Measurements from ENCODE around the gene SUSD5. TPM values are rescaled to one million over a fixed set of nuclear protein-coding genes. Genes with fewer than 3 reads are reported as not detected.
A peak's percentile ranks its signal among the peaks of the same experiment; 100 is the strongest.

The SUSD5 gene
- total and polyA plus RNA-seq, 2 experiments from 2014 or later = 2.3 to 2.4 TPM

- TF ChIP-seq, protein P1, sequence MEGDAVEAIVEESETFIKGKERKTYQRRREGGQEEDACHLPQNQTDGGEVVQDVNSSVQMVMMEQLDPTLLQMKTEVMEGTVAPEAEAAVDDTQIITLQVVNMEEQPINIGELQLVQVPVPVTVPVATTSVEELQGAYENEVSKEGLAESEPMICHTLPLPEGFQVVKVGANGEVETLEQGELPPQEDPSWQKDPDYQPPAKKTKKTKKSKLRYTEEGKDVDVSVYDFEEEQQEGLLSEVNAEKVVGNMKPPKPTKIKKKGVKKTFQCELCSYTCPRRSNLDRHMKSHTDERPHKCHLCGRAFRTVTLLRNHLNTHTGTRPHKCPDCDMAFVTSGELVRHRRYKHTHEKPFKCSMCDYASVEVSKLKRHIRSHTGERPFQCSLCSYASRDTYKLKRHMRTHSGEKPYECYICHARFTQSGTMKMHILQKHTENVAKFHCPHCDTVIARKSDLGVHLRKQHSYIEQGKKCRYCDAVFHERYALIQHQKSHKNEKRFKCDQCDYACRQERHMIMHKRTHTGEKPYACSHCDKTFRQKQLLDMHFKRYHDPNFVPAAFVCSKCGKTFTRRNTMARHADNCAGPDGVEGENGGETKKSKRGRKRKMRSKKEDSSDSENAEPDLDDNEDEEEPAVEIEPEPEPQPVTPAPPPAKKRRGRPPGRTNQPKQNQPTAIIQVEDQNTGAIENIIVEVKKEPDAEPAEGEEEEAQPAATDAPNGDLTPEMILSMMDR (IDR thresholded peaks at IDR 0.05; ENCODE audit: poor library complexity) = no peak
- TF ChIP-seq EZH2phosphoT487 (IDR thresholded peaks at IDR 0.05; ENCODE audit: low read depth, severe bottlenecking, unreplicated experiment) (no peak), EZH2 (IDR thresholded peaks at IDR 0.05; ENCODE audit: borderline replicate concordance) (no peak)
- Histone ChIP-seq H2AFZ (no peak overlapping the region), H3K9me3 (ENCODE audit: low read depth) (no peaks in the 10 kb centered on the region), H3K4me1 (ENCODE audit: insufficient read depth) (peaks cover 5% of the 10 kb centered on the region), H3K27ac (no peak overlapping the region), H3K36me3 (replicated peaks; ENCODE audit: insufficient read depth, low read depth) (no peaks in the 10 kb centered on the region), H3K4me3 (no peak overlapping the region), H3K79me2 (no peaks in the 10 kb centered on the region), H4K20me1 (ENCODE audit: insufficient read depth, poor library complexity, severe bottlenecking) (no peaks in the 10 kb centered on the region), H3K4me2 (no peak overlapping the region), H3K27me3 (peaks cover 45% of the 10 kb centered on the region), H3K9me2 (replicated peaks; ENCODE audit: insufficient read depth) (no peaks in the 10 kb centered on the region)
- no peak for DNase-seq (ENCODE audit: low spot score)
- WGBS (ENCODE audit: low lambda C conversion rate, missing lambda C conversion rate) = 87% methylated on average over 3 of the region's 3 CpGs
Measured at GRCh38 chr3:33221241-33221640, 2.6 kb upstream of the SUSD5 start.

GRCh38 chr3:33219175-33219487 is 521 bp upstream of the SUSD5 start:
- DNase-seq (ENCODE audit: low spot score) = no peak
- no peak overlapping the region for H3K27ac ChIP-seq
- no peaks in the 10 kb centered on the region for H3K9me3 ChIP-seq (ENCODE audit: low read depth)
- H3K36me3 ChIP-seq (replicated peaks; ENCODE audit: insufficient read depth, low read depth) = no peaks in the 10 kb centered on the region
- H3K9me2 ChIP-seq (replicated peaks; ENCODE audit: insufficient read depth) = no peaks in the 10 kb centered on the region
- 11% methylated on average over 15 of the region's 15 CpGs for WGBS (ENCODE audit: low lambda C conversion rate, missing lambda C conversion rate)
- TF ChIP-seq EZH2phosphoT487 (IDR thresholded peaks at IDR 0.05; ENCODE audit: low read depth, severe bottlenecking, unreplicated experiment) (no peak), EZH2 (IDR thresholded peaks at IDR 0.05; ENCODE audit: borderline replicate concordance) (no peak)
- TF ChIP-seq, protein P1 (IDR thresholded peaks at IDR 0.05; ENCODE audit: poor library complexity) = no peak
- peaks cover 57% of the 10 kb centered on the region for H3K27me3 ChIP-seq
- H3K4me3 ChIP-seq = peak overlapping the region; percentile 42
- H4K20me1 ChIP-seq (ENCODE audit: insufficient read depth, poor library complexity, severe bottlenecking) = no peaks in the 10 kb centered on the region
- H3K4me1 ChIP-seq (ENCODE audit: insufficient read depth) = peaks cover 5% of the 10 kb centered on the region
- H2AFZ ChIP-seq = peak overlapping the region; percentile 33
- H3K4me2 ChIP-seq = peak overlapping the region; percentile 96
- no peaks in the 10 kb centered on the region for H3K79me2 ChIP-seq

GRCh38 chr3:33217866-33218445 is 654 bp downstream of the SUSD5 start:
- no peak for DNase-seq (ENCODE audit: low spot score)
- Histone ChIP-seq H3K4me1 (ENCODE audit: insufficient read depth) (peaks cover 5% of the 10 kb centered on the region), H3K36me3 (replicated peaks; ENCODE audit: insufficient read depth, low read depth) (no peaks in the 10 kb centered on the region), H3K9me3 (ENCODE audit: low read depth) (no peaks in the 10 kb centered on the region), H3K4me3 (peak overlapping the region; percentile 42), H3K27ac (no peak overlapping the region), H3K9me2 (replicated peaks; ENCODE audit: insufficient read depth) (no peaks in the 10 kb centered on the region), H3K27me3 (peaks cover 57% of the 10 kb centered on the region), H4K20me1 (ENCODE audit: insufficient read depth, poor library complexity, severe bottlenecking) (no peaks in the 10 kb centered on the region), H3K79me2 (no peaks in the 10 kb centered on the region), H3K4me2 (peak overlapping the region; percentile 96), H2AFZ (peak overlapping the region; percentile 33)
- TF ChIP-seq EZH2phosphoT487 (IDR thresholded peaks at IDR 0.05; ENCODE audit: low read depth, severe bottlenecking, unreplicated experiment) (no peak), EZH2 (IDR thresholded peaks at IDR 0.05; ENCODE audit: borderline replicate concordance) (peak; percentile 28)
- 4% methylated on average over 19 of the region's 19 CpGs for WGBS (ENCODE audit: low lambda C conversion rate, missing lambda C conversion rate)

GRCh38 chr3:33215739-33216138 is 2.9 kb downstream of the SUSD5 start:
- TF ChIP-seq, protein P1 (IDR thresholded peaks at IDR 0.05; ENCODE audit: poor library complexity) = no peak
- TF ChIP-seq EZH2 (IDR thresholded peaks at IDR 0.05; ENCODE audit: borderline replicate concordance) (no peak), EZH2phosphoT487 (IDR thresholded peaks at IDR 0.05; ENCODE audit: low read depth, severe bottlenecking, unreplicated experiment) (no peak)
- H3K9me2 ChIP-seq (replicated peaks; ENCODE audit: insufficient read depth) = no peaks in the 10 kb centered on the region
- no peaks in the 10 kb centered on the region for H3K79me2 ChIP-seq
- WGBS (ENCODE audit: low lambda C conversion rate, missing lambda C conversion rate) = 93% methylated on average over 3 of the region's 3 CpGs
- H3K4me1 ChIP-seq (ENCODE audit: insufficient read depth) = peaks cover 5% of the 10 kb centered on the region
- H3K27ac ChIP-seq = no peak overlapping the region
- H3K9me3 ChIP-seq (ENCODE audit: low read depth) = no peaks in the 10 kb centered on the region
- no peaks in the 10 kb centered on the region for H3K36me3 ChIP-seq (replicated peaks; ENCODE audit: insufficient read depth, low read depth)
- H3K27me3 ChIP-seq = peaks cover 51% of the 10 kb centered on the region
- H4K20me1 ChIP-seq (ENCODE audit: insufficient read depth, poor library complexity, severe bottlenecking) = no peaks in the 10 kb centered on the region
- no peak for DNase-seq (ENCODE audit: low spot score)
- H3K4me3 ChIP-seq = no peak overlapping the region
- no peak overlapping the region for H2AFZ ChIP-seq
- no peak overlapping the region for H3K4me2 ChIP-seq
